WERI-Rb-1 (cell line): ENCODE results near the gene SLC22A23.

Experiments used
- DNase-seq: peaks from one replicate; pipeline ENCODE4 v3.0.0-alpha.2; 2020
- H3K27ac ChIP-seq: fragments of 250-450 bp; sonication (Bioruptor Pico); 2 replicates; pipeline ENCODE4 v1.5.1; 2020; ENCODE audit warnings: mild to moderate bottlenecking, moderate library complexity
- H3K27me3 ChIP-seq: fragments of 250-450 bp; sonication (Bioruptor Pico); 2 replicates; pipeline ENCODE4 v1.5.1; 2021; ENCODE audit warnings: mild to moderate bottlenecking, low read depth, moderate library complexity; ENCODE audit not compliant: insufficient read depth, severe bottlenecking
- H3K36me3 ChIP-seq: fragments of 250-450 bp; sonication (Bioruptor Pico); 2 replicates; pipeline ENCODE4 v1.5.1; 2020; ENCODE audit warnings: mild to moderate bottlenecking, moderate library complexity
- H3K4me3 ChIP-seq: 2 replicates; pipeline ENCODE4 v1.5.1; 2011; ENCODE audit warnings: low read depth, mild to moderate bottlenecking, control low read depth, low read length
- H3K9me3 ChIP-seq: fragments of 250-450 bp; sonication (Bioruptor Pico); 2 replicates; pipeline ENCODE4 v1.5.1; 2021; ENCODE audit warnings: mild to moderate bottlenecking, moderate library complexity; ENCODE audit not compliant: severe bottlenecking
- TF ChIP-seq, protein P1 (sequence below): IDR thresholded peaks from 2 replicates; pipeline ENCODE4 v1.5.1; 2011; ENCODE audit warnings: low read depth, mild to moderate bottlenecking, control low read depth, inconsistent platforms, low read length

The SLC22A23 gene

DNA sequence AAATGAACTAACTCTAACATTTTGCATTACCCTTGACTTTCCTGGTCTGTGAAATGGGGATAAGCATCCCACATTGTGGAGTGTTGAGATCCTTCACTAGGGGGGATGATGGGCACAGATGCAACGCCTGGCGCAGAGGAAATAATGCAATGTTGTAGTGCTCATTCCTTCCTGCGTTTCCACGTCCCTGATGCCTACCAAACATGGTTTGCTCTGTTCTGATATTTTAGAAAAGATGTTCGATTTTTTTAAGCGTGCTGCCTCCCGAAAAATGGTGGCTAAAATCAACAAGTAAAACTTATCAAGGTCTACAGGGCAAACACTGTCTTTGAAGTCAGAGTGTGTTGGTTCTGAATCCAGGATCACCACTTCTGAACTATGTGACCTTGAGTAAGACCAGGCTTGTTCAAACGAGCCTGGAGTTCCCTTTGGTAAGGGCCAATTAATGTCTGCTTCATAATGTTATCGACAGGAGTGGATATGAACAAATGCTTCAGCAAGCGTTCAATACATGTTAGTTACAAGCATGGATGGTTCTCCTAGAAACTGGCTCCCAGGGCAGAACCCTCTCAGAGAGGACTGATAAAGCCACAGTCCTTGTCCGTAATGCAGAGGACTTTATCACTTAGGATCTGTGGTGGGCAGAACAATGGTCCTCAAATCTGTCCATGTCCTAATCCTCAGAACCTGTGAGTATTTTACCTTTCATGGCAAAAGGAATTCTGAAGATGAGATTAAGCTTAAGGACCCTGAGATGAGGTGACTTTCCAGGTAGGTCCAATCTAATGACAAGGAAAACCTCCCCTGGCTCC lies 44.7 kb downstream of the SLC22A23 start:
- TF ChIP-seq, protein P1, sequence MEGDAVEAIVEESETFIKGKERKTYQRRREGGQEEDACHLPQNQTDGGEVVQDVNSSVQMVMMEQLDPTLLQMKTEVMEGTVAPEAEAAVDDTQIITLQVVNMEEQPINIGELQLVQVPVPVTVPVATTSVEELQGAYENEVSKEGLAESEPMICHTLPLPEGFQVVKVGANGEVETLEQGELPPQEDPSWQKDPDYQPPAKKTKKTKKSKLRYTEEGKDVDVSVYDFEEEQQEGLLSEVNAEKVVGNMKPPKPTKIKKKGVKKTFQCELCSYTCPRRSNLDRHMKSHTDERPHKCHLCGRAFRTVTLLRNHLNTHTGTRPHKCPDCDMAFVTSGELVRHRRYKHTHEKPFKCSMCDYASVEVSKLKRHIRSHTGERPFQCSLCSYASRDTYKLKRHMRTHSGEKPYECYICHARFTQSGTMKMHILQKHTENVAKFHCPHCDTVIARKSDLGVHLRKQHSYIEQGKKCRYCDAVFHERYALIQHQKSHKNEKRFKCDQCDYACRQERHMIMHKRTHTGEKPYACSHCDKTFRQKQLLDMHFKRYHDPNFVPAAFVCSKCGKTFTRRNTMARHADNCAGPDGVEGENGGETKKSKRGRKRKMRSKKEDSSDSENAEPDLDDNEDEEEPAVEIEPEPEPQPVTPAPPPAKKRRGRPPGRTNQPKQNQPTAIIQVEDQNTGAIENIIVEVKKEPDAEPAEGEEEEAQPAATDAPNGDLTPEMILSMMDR = no peak
- Histone ChIP-seq H3K27ac (no peak overlapping the region), H3K9me3 (peaks cover 5% of the 10 kb centered on the region), H3K27me3 (no peaks in the 10 kb centered on the region), H3K36me3 (peaks cover 56% of the 10 kb centered on the region), H3K4me3 (no peak overlapping the region)
- DNase-seq = no peak

DNA sequence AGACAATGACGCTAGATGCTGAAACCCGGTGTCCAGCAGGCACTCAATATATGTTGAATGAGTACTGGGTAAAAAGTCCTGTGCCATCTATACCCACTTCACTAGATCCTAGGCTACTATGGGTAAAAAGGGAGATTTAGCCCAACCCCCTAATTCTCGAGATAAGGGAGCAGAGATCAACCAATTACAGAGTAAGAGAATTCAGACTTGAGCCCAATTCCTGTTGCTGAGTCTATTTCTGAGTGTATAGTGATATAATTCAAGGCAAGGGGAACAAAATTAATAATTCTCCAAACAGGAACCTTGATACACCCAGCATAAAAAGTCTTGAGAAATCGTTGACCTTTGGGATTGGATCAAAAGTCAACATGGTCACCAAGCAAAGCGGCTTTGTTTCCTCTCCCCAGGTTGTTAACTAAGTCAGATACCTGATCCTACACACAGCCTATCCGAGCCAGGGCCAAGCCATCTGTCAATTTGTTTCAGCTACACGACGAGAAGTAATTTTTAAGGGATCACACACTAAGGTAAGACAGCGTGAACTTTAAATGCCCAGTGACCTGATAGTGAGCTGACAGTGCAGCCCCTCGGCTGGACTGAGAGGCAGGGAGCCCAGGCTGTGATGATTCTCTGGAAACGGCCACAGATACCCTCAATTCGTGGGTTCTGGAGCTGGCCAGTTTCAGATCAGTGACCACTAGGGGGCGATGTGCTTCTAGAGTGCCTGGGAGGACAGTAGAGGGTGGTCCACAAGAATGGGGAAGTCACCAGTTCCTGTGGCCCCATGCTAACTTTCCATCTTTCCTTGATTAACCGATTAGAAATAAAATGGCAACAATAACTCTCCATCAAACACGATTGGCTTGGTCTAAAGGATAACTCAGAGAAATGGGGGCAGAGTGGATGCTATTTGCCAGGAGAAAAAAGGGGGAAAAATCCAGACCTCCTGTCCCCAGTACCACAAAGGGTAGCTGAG lies 46.2 kb downstream of the SLC22A23 start:
- Histone ChIP-seq H3K36me3 (peaks cover 59% of the 10 kb centered on the region), H3K4me3 (peak overlapping the region; percentile 16), H3K9me3 (peaks cover 5% of the 10 kb centered on the region), H3K27ac (peak overlapping the region; percentile 73), H3K27me3 (no peaks in the 10 kb centered on the region)
- DNase-seq = peak; percentile 96
- TF ChIP-seq, protein P1 = peak; percentile 97

DNA sequence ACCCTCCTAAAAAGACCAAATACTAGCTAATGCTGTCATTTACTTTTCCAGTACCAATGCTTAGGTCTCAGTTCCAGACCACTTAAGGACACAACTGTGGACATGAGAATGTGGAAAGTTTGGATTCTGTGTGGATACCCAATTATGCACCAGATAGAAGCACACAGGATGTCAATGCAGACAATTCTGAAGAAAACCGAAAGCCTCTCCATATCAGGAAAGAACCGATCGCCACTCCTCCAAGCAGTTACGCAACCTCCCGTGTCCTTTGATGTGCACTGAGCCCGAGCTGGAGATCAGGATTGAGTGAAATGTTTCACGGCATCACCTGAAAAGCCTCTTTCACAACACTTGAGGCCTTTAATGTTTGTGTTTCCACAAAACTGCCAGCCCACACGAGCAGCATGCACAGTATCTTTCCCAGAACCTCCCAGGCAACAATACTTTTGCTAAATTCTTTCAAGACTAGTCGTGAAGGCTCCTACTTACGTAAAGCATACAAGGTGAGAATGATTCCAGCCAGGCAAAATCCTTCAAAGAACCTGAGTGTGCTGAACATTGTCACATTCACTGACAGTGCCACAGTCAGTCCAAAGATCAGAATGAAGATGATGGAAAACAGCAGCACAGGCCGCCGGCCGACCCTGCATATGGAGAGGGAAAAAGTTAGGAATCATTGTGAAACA lies 47.0 kb downstream of the SLC22A23 start:
- peaks cover 56% of the 10 kb centered on the region for H3K36me3 ChIP-seq
- H3K4me3 ChIP-seq = no peak overlapping the region
- no peak for DNase-seq
- H3K27ac ChIP-seq = peak overlapping the region; percentile 73
- TF ChIP-seq, protein P1 = no peak
- H3K9me3 ChIP-seq = peaks cover 5% of the 10 kb centered on the region
- H3K27me3 ChIP-seq = no peaks in the 10 kb centered on the region

DNA sequence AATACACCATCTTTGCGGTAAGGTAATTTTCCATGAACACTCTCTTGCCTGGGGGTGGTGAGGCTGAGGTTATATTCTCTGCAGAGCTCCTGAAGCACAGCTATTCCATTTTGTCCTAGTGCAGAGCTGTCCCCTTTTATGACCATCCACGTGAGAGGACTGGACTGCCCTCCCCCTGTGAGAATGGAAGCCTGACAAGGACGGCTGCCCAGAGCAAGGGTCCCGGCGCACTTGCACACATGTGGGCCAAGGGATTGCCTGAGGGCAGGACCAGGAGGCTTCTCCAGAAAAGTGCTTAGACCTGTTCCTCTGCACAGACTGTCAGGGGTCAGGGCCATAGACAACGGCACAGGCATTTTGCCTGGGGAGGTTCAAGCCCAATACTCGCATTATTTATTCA lies 48.2 kb downstream of the SLC22A23 start:
- DNase-seq = no peak
- Histone ChIP-seq H3K27me3 (no peaks in the 10 kb centered on the region), H3K9me3 (peaks cover 5% of the 10 kb centered on the region), H3K27ac (no peak overlapping the region), H3K36me3 (peaks cover 52% of the 10 kb centered on the region), H3K4me3 (no peak overlapping the region)
- TF ChIP-seq, protein P1 = no peak

DNA sequence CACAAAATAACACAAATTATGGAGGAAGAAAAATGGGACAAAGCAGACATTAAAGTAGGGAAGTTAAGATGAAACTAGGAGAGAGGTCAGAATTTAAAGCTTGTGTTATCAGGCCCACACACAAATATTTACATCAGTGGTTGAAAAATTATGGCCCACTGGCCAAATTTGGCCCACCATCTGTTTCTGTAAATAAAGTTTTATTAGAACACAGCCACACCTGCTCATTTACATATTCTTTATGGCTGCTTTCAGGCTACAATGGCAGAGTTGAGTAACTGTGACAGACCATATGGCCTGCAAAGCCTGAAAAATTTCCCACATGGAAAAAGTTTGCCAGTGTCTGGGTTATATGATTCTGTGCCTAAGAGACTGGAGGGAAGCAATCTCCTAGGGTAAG lies 49.0 kb downstream of the SLC22A23 start:
- H3K27ac ChIP-seq = no peak overlapping the region
- TF ChIP-seq, protein P1 = no peak

More for the DNA sequence above, 49.0 kb downstream of the SLC22A23 start:
- peaks cover 43% of the 10 kb centered on the region for H3K36me3 ChIP-seq
- H3K9me3 ChIP-seq = peaks cover 4% of the 10 kb centered on the region
- DNase-seq = no peak
- no peaks in the 10 kb centered on the region for H3K27me3 ChIP-seq
- no peak overlapping the region for H3K4me3 ChIP-seq
